ENCODE measurements around the gene HIP1.
"Not testable (repeated sequence)": the region's sequence is repeated elsewhere in the genome, so short reads cannot be mapped to it uniquely, and the experiment has no call there.

Gene HIP1

GRCh38 chr7:75776295-75776971, 37.7 kb upstream of the HIP1 start:
- H3K79me2 ChIP-seq (ENCODE audit: insufficient read depth, low read length) = no peaks in the 10 kb centered on the region
- H3K9me2 ChIP-seq (replicated peaks; ENCODE audit: insufficient read depth, low read length) = no peaks in the 10 kb centered on the region
- TF ChIP-seq, protein P1, sequence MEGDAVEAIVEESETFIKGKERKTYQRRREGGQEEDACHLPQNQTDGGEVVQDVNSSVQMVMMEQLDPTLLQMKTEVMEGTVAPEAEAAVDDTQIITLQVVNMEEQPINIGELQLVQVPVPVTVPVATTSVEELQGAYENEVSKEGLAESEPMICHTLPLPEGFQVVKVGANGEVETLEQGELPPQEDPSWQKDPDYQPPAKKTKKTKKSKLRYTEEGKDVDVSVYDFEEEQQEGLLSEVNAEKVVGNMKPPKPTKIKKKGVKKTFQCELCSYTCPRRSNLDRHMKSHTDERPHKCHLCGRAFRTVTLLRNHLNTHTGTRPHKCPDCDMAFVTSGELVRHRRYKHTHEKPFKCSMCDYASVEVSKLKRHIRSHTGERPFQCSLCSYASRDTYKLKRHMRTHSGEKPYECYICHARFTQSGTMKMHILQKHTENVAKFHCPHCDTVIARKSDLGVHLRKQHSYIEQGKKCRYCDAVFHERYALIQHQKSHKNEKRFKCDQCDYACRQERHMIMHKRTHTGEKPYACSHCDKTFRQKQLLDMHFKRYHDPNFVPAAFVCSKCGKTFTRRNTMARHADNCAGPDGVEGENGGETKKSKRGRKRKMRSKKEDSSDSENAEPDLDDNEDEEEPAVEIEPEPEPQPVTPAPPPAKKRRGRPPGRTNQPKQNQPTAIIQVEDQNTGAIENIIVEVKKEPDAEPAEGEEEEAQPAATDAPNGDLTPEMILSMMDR (IDR thresholded peaks at IDR 0.05; ENCODE audit: insufficient read depth, low read length, poor library complexity, severe bottlenecking) = no peak
- TF ChIP-seq EZH2phosphoT487 (conservative IDR thresholded peaks at IDR 0.05; ENCODE audit: low read length) = no peak
- no peak overlapping the region for H2AFZ ChIP-seq (ENCODE audit: low read depth, low read length, severe bottlenecking)
- peak overlapping the region; percentile 32 for H3K4me2 ChIP-seq (ENCODE audit: low read depth, low read length, poor library complexity, severe bottlenecking)
- H3F3A ChIP-seq (ENCODE audit: insufficient read depth) = peaks cover 6% of the 10 kb centered on the region; the same call in 1 of the 2 replicates
- no peaks in the 10 kb centered on the region for H3K36me3 ChIP-seq (ENCODE audit: low read length)
- H3K9me3 ChIP-seq (ENCODE audit: insufficient read depth, low read length) = no peaks in the 10 kb centered on the region
- no peak overlapping the region for H3K4me3 ChIP-seq (ENCODE audit: insufficient read depth, low read length, poor library complexity, severe bottlenecking)
- H3K27ac ChIP-seq (ENCODE audit: low read depth, low read length) = peak overlapping the region; percentile 36
- no peaks in the 10 kb centered on the region for H4K20me1 ChIP-seq (ENCODE audit: low read depth, low read length)
- no peaks in the 10 kb centered on the region for H3K27me3 ChIP-seq (ENCODE audit: low read length)
- no peak overlapping the region for H3K9ac ChIP-seq (ENCODE audit: low read length)

- H3K79me2 ChIP-seq (ENCODE audit: insufficient read depth, low read length); H3K9ac ChIP-seq (ENCODE audit: low read length); H2AFZ ChIP-seq (ENCODE audit: low read depth, low read length, severe bottlenecking); H3K36me3 ChIP-seq (ENCODE audit: low read length); H3K9me3 ChIP-seq (ENCODE audit: insufficient read depth, low read length); H3K4me3 ChIP-seq (ENCODE audit: insufficient read depth, low read length, poor library complexity, severe bottlenecking); H3K4me2 ChIP-seq (ENCODE audit: low read depth, low read length, poor library complexity, severe bottlenecking); H3K27me3 ChIP-seq (ENCODE audit: low read length); H3K27ac ChIP-seq (ENCODE audit: low read depth, low read length); H3K9me2 ChIP-seq (replicated peaks; ENCODE audit: insufficient read depth, low read length); H3F3A ChIP-seq (ENCODE audit: insufficient read depth); H4K20me1 ChIP-seq (ENCODE audit: low read depth, low read length): not testable (repeated sequence)
Measured at GRCh38 chr7:75773958-75774357, 35.2 kb upstream of the HIP1 start.

DNA sequence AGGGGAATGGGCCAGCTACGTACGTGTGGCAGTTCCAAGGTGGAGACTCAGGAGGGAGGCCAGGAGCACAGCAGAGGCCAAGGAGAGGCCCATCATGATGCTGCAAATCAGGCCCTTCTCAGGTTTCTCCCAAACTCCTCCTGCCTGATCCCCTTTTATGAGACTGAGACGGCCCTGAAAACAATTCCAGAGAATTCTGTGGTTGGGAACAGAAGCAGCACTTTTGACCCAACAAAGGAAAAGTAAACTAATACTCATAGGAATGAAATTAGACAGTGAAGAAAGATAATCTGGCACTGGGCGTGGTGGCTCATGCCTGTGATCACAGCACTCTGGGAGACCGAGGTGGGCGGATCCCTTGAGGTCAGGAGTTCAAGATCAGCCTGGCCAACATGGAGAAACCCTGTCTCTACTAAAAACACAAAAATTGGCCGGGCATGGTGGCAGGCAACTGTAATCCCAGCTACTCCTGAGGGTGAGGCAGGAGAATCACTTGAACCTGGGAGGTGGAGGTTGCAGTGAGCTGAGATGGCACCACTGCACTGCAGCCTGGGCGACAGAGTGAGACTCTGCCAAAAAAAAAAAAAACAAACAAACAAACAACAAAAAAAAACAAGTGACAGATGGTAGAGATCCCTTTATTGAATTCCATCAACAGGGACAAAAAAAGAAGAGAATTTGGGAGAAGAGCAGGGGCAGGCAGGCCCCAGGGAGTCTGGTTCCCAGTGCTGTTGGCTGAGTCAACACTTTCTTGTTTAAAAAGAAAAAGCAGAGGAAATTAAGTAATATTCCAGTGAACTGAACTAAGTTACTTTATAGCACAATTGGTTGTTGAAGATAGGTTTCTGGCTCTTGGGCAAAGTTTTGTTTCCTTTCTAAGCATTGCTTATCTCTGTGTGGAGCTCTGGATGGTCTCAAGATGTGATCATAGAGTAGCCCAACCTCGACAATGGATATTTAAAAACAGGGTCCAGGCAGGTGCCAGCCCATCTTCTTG, 33.6 kb upstream of the HIP1 start, which contains the start of gene CCL26:
CCL26 (minus strand) TSS at position 131 of the 997 bp plus-strand sequence; CDS start at position 96, 35 bp downstream.
- H3K4me3 ChIP-seq (ENCODE audit: insufficient read depth, low read length, poor library complexity, severe bottlenecking) = no peak within 1 kb of the TSS
- H3K4me2 ChIP-seq (ENCODE audit: low read depth, low read length, poor library complexity, severe bottlenecking) = no peak within 1 kb of the TSS
- H3K36me3 ChIP-seq (ENCODE audit: low read length) = no peaks in the 10 kb centered on the region
- H4K20me1 ChIP-seq (ENCODE audit: low read depth, low read length) = no peaks in the 10 kb centered on the region
- no peak within 1 kb of the TSS for H3K9ac ChIP-seq (ENCODE audit: low read length)
- no peak for TF ChIP-seq EZH2phosphoT487 (conservative IDR thresholded peaks at IDR 0.05; ENCODE audit: low read length)
- TF ChIP-seq, protein P1 (IDR thresholded peaks at IDR 0.05; ENCODE audit: insufficient read depth, low read length, poor library complexity, severe bottlenecking) = no peak
- no peaks in the 10 kb centered on the region for H3K9me2 ChIP-seq (replicated peaks; ENCODE audit: insufficient read depth, low read length)
- no peaks in the 10 kb centered on the region for H3K79me2 ChIP-seq (ENCODE audit: insufficient read depth, low read length)
- H3K9me3 ChIP-seq (ENCODE audit: insufficient read depth, low read length) = no peaks in the 10 kb centered on the region
- peaks cover 3% of the 10 kb centered on the region; the same call in 1 of the 2 replicates for H3F3A ChIP-seq (ENCODE audit: insufficient read depth)
- H2AFZ ChIP-seq (ENCODE audit: low read depth, low read length, severe bottlenecking) = no peak within 1 kb of the TSS
- H3K27ac ChIP-seq (ENCODE audit: low read depth, low read length) = no peak within 1 kb of the TSS
- no peaks in the 10 kb centered on the region for H3K27me3 ChIP-seq (ENCODE audit: low read length)

Measured in SU-DHL-6 (cell line).